SK-N-SH (cell line): ENCODE data around the gene GATAD2A. TPM values are rescaled to one million over a fixed set of nuclear protein-coding genes. Genes with fewer than 3 reads are reported as not detected.

Experiments
- CTCF ChIA-PET: fragments of 300-600, 350-600 bp; formaldehyde crosslinking; extraction: SDS; loops from one replicate; lab custom pipeline; 2021; lab: Yijun Ruan, JAX
- POLR2A ChIA-PET: fragments of 350-600 bp; sonication (Branson Sonifier 250); formaldehyde crosslinking; extraction: SDS; loops from one replicate; lab custom pipeline; 2020; ENCODE audit warnings: antibody characterized with exemption, inconsistent platforms; lab: Yijun Ruan, JAX
- DNase-seq: peaks from one replicate; pipeline ENCODE4 v3.0.0; 2012
- H2AFZ ChIP-seq: fragments of 200-600 bp; sonication (generic); 2 replicates; pipeline ENCODE4 v1.8.1; 2016; ENCODE audit warnings: antibody characterized with exemption, mild to moderate bottlenecking, low read depth
- H3F3A ChIP-seq: fragments of 200-600 bp; sonication (generic); replicated peaks from 2 replicates; pipeline ENCODE3; 2016; ENCODE audit warnings: antibody characterized with exemption, mild to moderate bottlenecking; ENCODE audit not compliant: insufficient read depth
- H3K27ac ChIP-seq, 2 experiments: fragments of 200-500 bp in 1 of 2; fragments of 200-600 bp in 1 of 2; sonication (Bioruptor generic) in 1 of 2; sonication (generic), shearing (Covaris generic) in 1 of 2; 2 replicates each; pipeline versions ENCODE4 v1.5.1 to v1.6.1; 2014 to 2016; ENCODE audit warnings: low read depth in 2 of 2, inconsistent platforms in 1 of 2, low read length in 1 of 2, mild to moderate bottlenecking in 1 of 2, mixed read lengths in 1 of 2
- H3K27me3 ChIP-seq: fragments of 200-600 bp; sonication (generic), shearing (Covaris generic); 2 replicates; pipeline ENCODE4 v1.6.1; 2016; ENCODE audit warnings: mixed run types; ENCODE audit not compliant: insufficient read depth
- H3K36me3 ChIP-seq, 2 experiments: fragments of 200-500 bp in 1 of 2; fragments of 200-600 bp in 1 of 2; sonication (Bioruptor generic) in 1 of 2; sonication (generic) in 1 of 2; replicated peaks in 1 of 2; 2 replicates each; pipeline versions ENCODE3 to v1.5.1; 2014 to 2016; ENCODE audit warnings: low read length in 1 of 2, mild to moderate bottlenecking in 1 of 2; ENCODE audit not compliant: insufficient read depth in 2 of 2, control insufficient read depth in 1 of 2
- H3K4me1 ChIP-seq, 2 experiments: fragments of 200-500 bp in 1 of 2; fragments of 200-600 bp in 1 of 2; sonication (Bioruptor generic) in 1 of 2; sonication (generic), shearing (Covaris generic) in 1 of 2; 2 replicates each; pipeline versions ENCODE4 v1.5.1 to v1.6.1; 2014 to 2016; ENCODE audit warnings: low read depth in 1 of 2, low read length in 1 of 2, mixed run types in 1 of 2; ENCODE audit not compliant: insufficient read depth in 2 of 2, control insufficient read depth in 1 of 2
- H3K4me2 ChIP-seq: fragments of 200-600 bp; sonication (generic), shearing (Covaris generic); 2 replicates; pipeline ENCODE4 v1.6.1; 2017; ENCODE audit warnings: mixed run types
- H3K4me3 ChIP-seq, 2 experiments: fragments of 200-500 bp in 1 of 2; fragments of 200-600 bp in 1 of 2; sonication (Bioruptor generic) in 1 of 2; sonication (generic), shearing (Covaris generic) in 1 of 2; 2 replicates each; pipeline versions ENCODE4 v1.5.1 to v1.8.1; 2014 to 2016; ENCODE audit warnings: low read depth in 2 of 2, inconsistent platforms in 1 of 2, low read length in 1 of 2, mild to moderate bottlenecking in 1 of 2, mixed read lengths in 1 of 2, moderate library complexity in 1 of 2
- H3K79me2 ChIP-seq: fragments of 200-600 bp; sonication (generic); 2 replicates; pipeline ENCODE4 v1.8.1; 2017; ENCODE audit warnings: mild to moderate bottlenecking; ENCODE audit not compliant: insufficient read depth
- H3K9ac ChIP-seq: fragments of 200-600 bp; sonication (generic); 2 replicates; pipeline ENCODE4 v1.6.1; 2017; ENCODE audit warnings: mixed run types
- H3K9me2 ChIP-seq: fragments of 200-600 bp; sonication (generic); 2 replicates; pipeline ENCODE4 v1.6.1; 2017; ENCODE audit warnings: mixed run types
- H3K9me3 ChIP-seq: fragments of 200-600 bp; sonication (generic); 2 replicates; pipeline ENCODE4 v1.6.1; 2017; ENCODE audit warnings: mixed run types, mild to moderate bottlenecking, moderate library complexity
- H4K20me1 ChIP-seq: fragments of 200-600 bp; sonication (generic); 2 replicates; pipeline ENCODE4 v1.6.1; 2017; ENCODE audit warnings: mild to moderate bottlenecking, mixed run types; ENCODE audit not compliant: insufficient read depth
- EZH2phosphoT487 ChIP-seq: fragments of 200-600 bp; sonication (generic); IDR thresholded peaks from 2 replicates; pipeline ENCODE4 v1.6.1; 2017; ENCODE audit warnings: low read depth, mixed run types, mild to moderate bottlenecking, antibody characterized with exemption, moderate library complexity, borderline replicate concordance
- FOXM1 ChIP-seq: IDR thresholded peaks from 2 replicates; pipeline ENCODE4 v1.4.0; 2012; ENCODE audit warnings: low read depth, mild to moderate bottlenecking
- GATA2 ChIP-seq: sonication (generic); formaldehyde crosslinking; IDR thresholded peaks from 2 replicates; pipeline ENCODE4 v1.5.0; 2020; ENCODE audit warnings: mild to moderate bottlenecking, missing genetic modification reagents
- NFIC ChIP-seq: IDR thresholded peaks from 2 replicates; pipeline ENCODE4 v1.4.0; 2012; ENCODE audit warnings: borderline replicate concordance
- RXRA ChIP-seq: IDR thresholded peaks from 2 replicates; pipeline ENCODE4 v1.4.0; 2012; ENCODE audit warnings: low read depth, mild to moderate bottlenecking, borderline replicate concordance
- TAF1 ChIP-seq: IDR thresholded peaks from 2 replicates; pipeline ENCODE4 v1.6.1; 2012; ENCODE audit warnings: low read depth, mild to moderate bottlenecking, low read length, moderate library complexity, borderline replicate concordance
- TCF12 ChIP-seq: IDR thresholded peaks from 2 replicates; pipeline ENCODE4 v1.4.0; 2012
- WGBS: methylation state at CpG from one replicate; pipeline ENCODE4 v1.1.6; 2017; ENCODE audit warnings: low lambda C conversion rate; 5-methylcytosine and 5-hydroxymethylcytosine counted together
- polyA plus RNA-seq, 3 experiments: library from polyadenylated mRNA; depleted of rRNA; stranded (reverse); fragments of >200 nt; gene quantifications; 2 replicates each; pipeline ENCODE4 v1.2.3, GENCODE V29; 2012
- TF ChIP-seq, protein P1 (sequence below): fragments of 200-600 bp; sonication (generic); IDR thresholded peaks from 2 replicates; pipeline ENCODE4 v1.6.1; 2017; ENCODE audit warnings: antibody characterized with exemption, mild to moderate bottlenecking, moderate library complexity
- TF ChIP-seq, protein P2 (sequence below): fragments of 150-350 bp; IDR thresholded peaks from 2 replicates; pipeline ENCODE4 v1.6.1; 2016; ENCODE audit warnings: mild to moderate bottlenecking, low read depth, low read length
- TF ChIP-seq, protein P3 (sequence below): IDR thresholded peaks from 2 replicates; pipeline ENCODE4; 2012

Gene GATAD2A
- polyA plus RNA-seq, 1 of the 3 experiments (the other 2 are of a cell fraction), result 36.6 TPM

DNA sequence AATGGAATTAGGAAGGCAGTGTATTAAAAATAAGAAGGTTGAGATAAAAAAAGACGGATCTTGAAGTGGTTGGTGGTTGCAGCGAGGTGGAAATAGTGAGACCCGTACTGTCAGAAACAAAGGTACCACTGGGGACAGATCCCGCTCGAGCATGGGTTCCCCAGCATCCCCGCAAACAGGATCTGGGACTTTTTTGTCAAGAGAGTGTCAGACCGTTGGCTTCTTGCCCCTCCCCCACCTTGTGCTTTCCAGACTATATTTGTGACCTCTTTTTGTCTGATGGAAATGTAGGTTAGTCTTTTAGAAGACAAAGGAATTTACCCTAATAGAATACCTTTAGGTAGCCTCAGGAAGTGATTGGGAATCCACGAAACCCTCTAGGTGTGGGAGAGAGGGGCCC, 4.2 kb downstream of the GATAD2A start (continued):
- TF ChIP-seq FOXM1, result no peak

GRCh38 chr19:19410553-19411550, 5.4 kb downstream of the GATAD2A start:
- no peak for DNase-seq
- Histone ChIP-seq H3K27me3 (no peaks in the 10 kb centered on the region), H3K9ac (no peak overlapping the region), H3K27ac (no peak overlapping the region), H3K36me3 (no peaks in the 10 kb centered on the region)
- TF ChIP-seq NFIC (no peak), RXRA (no peak), TCF12 (no peak), GATA2 (CRISPR knock-in tag) (no peak), EZH2phosphoT487 (no peak), TAF1 (no peak)
- TF ChIP-seq, protein P1, sequence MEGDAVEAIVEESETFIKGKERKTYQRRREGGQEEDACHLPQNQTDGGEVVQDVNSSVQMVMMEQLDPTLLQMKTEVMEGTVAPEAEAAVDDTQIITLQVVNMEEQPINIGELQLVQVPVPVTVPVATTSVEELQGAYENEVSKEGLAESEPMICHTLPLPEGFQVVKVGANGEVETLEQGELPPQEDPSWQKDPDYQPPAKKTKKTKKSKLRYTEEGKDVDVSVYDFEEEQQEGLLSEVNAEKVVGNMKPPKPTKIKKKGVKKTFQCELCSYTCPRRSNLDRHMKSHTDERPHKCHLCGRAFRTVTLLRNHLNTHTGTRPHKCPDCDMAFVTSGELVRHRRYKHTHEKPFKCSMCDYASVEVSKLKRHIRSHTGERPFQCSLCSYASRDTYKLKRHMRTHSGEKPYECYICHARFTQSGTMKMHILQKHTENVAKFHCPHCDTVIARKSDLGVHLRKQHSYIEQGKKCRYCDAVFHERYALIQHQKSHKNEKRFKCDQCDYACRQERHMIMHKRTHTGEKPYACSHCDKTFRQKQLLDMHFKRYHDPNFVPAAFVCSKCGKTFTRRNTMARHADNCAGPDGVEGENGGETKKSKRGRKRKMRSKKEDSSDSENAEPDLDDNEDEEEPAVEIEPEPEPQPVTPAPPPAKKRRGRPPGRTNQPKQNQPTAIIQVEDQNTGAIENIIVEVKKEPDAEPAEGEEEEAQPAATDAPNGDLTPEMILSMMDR, result no peak
- TF ChIP-seq, protein P2, sequence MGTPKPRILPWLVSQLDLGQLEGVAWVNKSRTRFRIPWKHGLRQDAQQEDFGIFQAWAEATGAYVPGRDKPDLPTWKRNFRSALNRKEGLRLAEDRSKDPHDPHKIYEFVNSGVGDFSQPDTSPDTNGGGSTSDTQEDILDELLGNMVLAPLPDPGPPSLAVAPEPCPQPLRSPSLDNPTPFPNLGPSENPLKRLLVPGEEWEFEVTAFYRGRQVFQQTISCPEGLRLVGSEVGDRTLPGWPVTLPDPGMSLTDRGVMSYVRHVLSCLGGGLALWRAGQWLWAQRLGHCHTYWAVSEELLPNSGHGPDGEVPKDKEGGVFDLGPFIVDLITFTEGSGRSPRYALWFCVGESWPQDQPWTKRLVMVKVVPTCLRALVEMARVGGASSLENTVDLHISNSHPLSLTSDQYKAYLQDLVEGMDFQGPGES, result no peak
- TF ChIP-seq, protein P3, sequence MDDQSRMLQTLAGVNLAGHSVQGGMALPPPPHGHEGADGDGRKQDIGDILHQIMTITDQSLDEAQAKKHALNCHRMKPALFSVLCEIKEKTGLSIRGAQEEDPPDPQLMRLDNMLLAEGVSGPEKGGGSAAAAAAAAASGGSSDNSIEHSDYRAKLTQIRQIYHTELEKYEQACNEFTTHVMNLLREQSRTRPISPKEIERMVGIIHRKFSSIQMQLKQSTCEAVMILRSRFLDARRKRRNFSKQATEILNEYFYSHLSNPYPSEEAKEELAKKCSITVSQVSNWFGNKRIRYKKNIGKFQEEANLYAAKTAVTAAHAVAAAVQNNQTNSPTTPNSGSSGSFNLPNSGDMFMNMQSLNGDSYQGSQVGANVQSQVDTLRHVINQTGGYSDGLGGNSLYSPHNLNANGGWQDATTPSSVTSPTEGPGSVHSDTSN, result no peak
- TF ChIP-seq, all 33 proteins: peak for 0
- ChIA-PET POLR2A (no interaction called here), CTCF (interaction anchor here (0.5 to 0.8 kb wide), 2 partner anchors 15 to 51 kb away, joined by 3 read pairs; no protein-coding TSS in a partner anchor)
- Histone ChIP-seq H3K79me2 (peaks cover 95% of the 10 kb centered on the region), H3K9me3 (no peaks in the 10 kb centered on the region), H3K4me2 (no peak overlapping the region), H2AFZ (no peak overlapping the region), H3F3A (no peaks in the 10 kb centered on the region), H3K4me3 (no peak overlapping the region), H3K4me1 (peaks cover 11 to 23% of the 10 kb centered on the region in 2 experiments; a peak in 3 of 4 replicates), H3K9me2 (no peaks in the 10 kb centered on the region), H4K20me1 (peaks cover 93% of the 10 kb centered on the region)
- WGBS, result 91% methylated on average over 15 of the region's 15 CpGs
